Stomach smooth muscle (tissue), 2 donors: ENCODE measurements around the gene CACNA2D4.
"Not testable (repeated sequence)": the region's sequence is repeated elsewhere in the genome, so short reads cannot be mapped to it uniquely, and the experiment has no call there.

Source experiments
- H3K27ac ChIP-seq: one replicate; pipeline ENCODE4 v1.7.0; 2013; ENCODE audit warnings: mild to moderate bottlenecking, low read length, inconsistent platforms
- H3K27me3 ChIP-seq, 2 donors: one replicate each; pipeline ENCODE4 v1.7.0; 2013; ENCODE audit warnings: low read length in 2 of 2; ENCODE audit not compliant: insufficient read depth in 2 of 2, control insufficient read depth in 1 of 2
- H3K36me3 ChIP-seq, 2 donors: one replicate each; pipeline ENCODE4 v1.7.0; 2013; ENCODE audit warnings: low read length in 2 of 2; ENCODE audit not compliant: control insufficient read depth in 2 of 2, insufficient read depth in 2 of 2
- H3K4me1 ChIP-seq: one replicate; pipeline ENCODE4 v1.7.0; 2013; ENCODE audit warnings: low read length; ENCODE audit not compliant: control insufficient read depth, insufficient read depth
- H3K4me3 ChIP-seq, 2 donors: one replicate each; pipeline ENCODE4 v1.7.0; 2013; ENCODE audit warnings: low read length in 2 of 2
- H3K9ac ChIP-seq, 2 donors: one replicate each; pipeline ENCODE4 v1.7.0; 2013; ENCODE audit warnings: low read length in 2 of 2, mild to moderate bottlenecking in 1 of 2
- H3K9me3 ChIP-seq, 2 donors: one replicate each; pipeline ENCODE4 v1.7.0; 2013; ENCODE audit warnings: low read length in 2 of 2; ENCODE audit not compliant: control insufficient read depth in 2 of 2
- donor health status: healthy.
- donor health status: Pancreatic carcinoma.

CACNA2D4 gene

GRCh38 chr12:1820191-1820895, 98.1 kb downstream of the CACNA2D4 start, which contains the start of gene LRTM2:
TSS of gene LRTM2 (plus strand) at chr12:1820565. CDS start at chr12:1828149, 7,584 bp downstream.
- Histone ChIP-seq H3K4me3 (peak within 1 kb of the TSS in 1 of 2 donors; percentile 8), H3K9me3 (no peaks in the 10 kb centered on the region), H3K27me3 (peaks cover 26 to 36% of the 10 kb centered on the region in 2 donors), H3K27ac (no peak within 1 kb of the TSS), H3K36me3 (no peaks in the 10 kb centered on the region), H3K4me1 (peaks cover 3% of the 10 kb centered on the region), H3K9ac (no peak within 1 kb of the TSS)

GRCh38 chr12:1819571-1819970, 98.9 kb downstream of the CACNA2D4 start:
- Histone ChIP-seq H3K36me3 (no peaks in the 10 kb centered on the region), H3K27me3 (peaks cover 26 to 34% of the 10 kb centered on the region in 2 donors), H3K27ac (no peak overlapping the region), H3K4me1 (peaks cover 3% of the 10 kb centered on the region), H3K9me3 (no peaks in the 10 kb centered on the region), H3K4me3 (no peak overlapping the region), H3K9ac (no peak overlapping the region)

- H3K36me3 ChIP-seq: no peaks in the 10 kb centered on the region
- H3K27me3 ChIP-seq: peaks cover 26 to 29% of the 10 kb centered on the region in 2 donors
- H3K27ac ChIP-seq: no peak overlapping the region
- H3K4me1 ChIP-seq: peaks cover 3% of the 10 kb centered on the region
- H3K9me3 ChIP-seq: no peaks in the 10 kb centered on the region
- no peak overlapping the region for H3K9ac ChIP-seq
- H3K4me3 ChIP-seq: no peak overlapping the region
Observed at GRCh38 chr12:1819050-1819449, 99.4 kb downstream of the CACNA2D4 start.

GRCh38 chr12:1817928-1818327, 100.5 kb downstream of the CACNA2D4 start:
- H3K36me3 ChIP-seq, H3K4me3 ChIP-seq, H3K27ac ChIP-seq, H3K9me3 ChIP-seq, H3K4me1 ChIP-seq, H3K9ac ChIP-seq: not testable (repeated sequence)
- H3K27me3 ChIP-seq: peaks cover 23 to 25% of the 10 kb centered on the region in 2 donors

- Histone ChIP-seq H3K9me3 (no peaks in the 10 kb centered on the region), H3K4me3 (no peak overlapping the region), H3K27ac (no peak overlapping the region), H3K4me1 (peaks cover 3% of the 10 kb centered on the region), H3K27me3 (peaks cover 13 to 21% of the 10 kb centered on the region in 2 donors), H3K9ac (no peak overlapping the region), H3K36me3 (no peaks in the 10 kb centered on the region)
Observed at GRCh38 chr12:1816730-1817348, 101.6 kb downstream of the CACNA2D4 start.

- peaks cover 7 to 15% of the 10 kb centered on the region in 2 donors for H3K27me3 ChIP-seq
Observed at GRCh38 chr12:1815814-1816729, 102.4 kb downstream of the CACNA2D4 start.

GRCh38 chr12:1815108-1815507, 103.3 kb downstream of the CACNA2D4 start:
- H3K4me3 ChIP-seq: no peak overlapping the region
- no peak overlapping the region for H3K9ac ChIP-seq
- peaks cover 4 to 7% of the 10 kb centered on the region in 2 donors for H3K27me3 ChIP-seq
- H3K36me3 ChIP-seq: no peaks in the 10 kb centered on the region
- H3K27ac ChIP-seq: no peak overlapping the region
- H3K9me3 ChIP-seq: no peaks in the 10 kb centered on the region
- no peaks in the 10 kb centered on the region for H3K4me1 ChIP-seq

More at GRCh38 chr12:1815814-1816729, 102.4 kb downstream of the CACNA2D4 start:
- Histone ChIP-seq H3K36me3 (no peaks in the 10 kb centered on the region), H3K4me1 (peaks cover 3% of the 10 kb centered on the region), H3K27ac (no peak overlapping the region), H3K9ac (no peak overlapping the region), H3K9me3 (no peaks in the 10 kb centered on the region), H3K4me3 (no peak overlapping the region)

- Histone ChIP-seq H3K27ac (no peak overlapping the region), H3K4me3 (no peak overlapping the region), H3K27me3 (peaks cover 2 to 6% of the 10 kb centered on the region in 2 donors)
Observed at GRCh38 chr12:1814266-1814665, 104.2 kb downstream of the CACNA2D4 start.

GRCh38 chr12:1812650-1813302, 105.7 kb downstream of the CACNA2D4 start:
- Histone ChIP-seq H3K9ac (no peak overlapping the region), H3K36me3 (no peaks in the 10 kb centered on the region), H3K9me3 (no peaks in the 10 kb centered on the region), H3K4me1 (no peaks in the 10 kb centered on the region), H3K4me3 (no peak overlapping the region), H3K27ac (no peak overlapping the region), H3K27me3 (peaks cover 0 to 3% of the 10 kb centered on the region in 2 donors)

More at GRCh38 chr12:1814266-1814665, 104.2 kb downstream of the CACNA2D4 start:
- H3K4me1 ChIP-seq: no peaks in the 10 kb centered on the region
- no peaks in the 10 kb centered on the region for H3K36me3 ChIP-seq
- H3K9ac ChIP-seq: no peak overlapping the region
- no peaks in the 10 kb centered on the region for H3K9me3 ChIP-seq

- no peaks in the 10 kb centered on the region for H3K36me3 ChIP-seq
- no peak overlapping the region for H3K9ac ChIP-seq
- H3K27me3 ChIP-seq: peaks cover 0 to 3% of the 10 kb centered on the region in 2 donors
- no peaks in the 10 kb centered on the region for H3K4me1 ChIP-seq
- H3K27ac ChIP-seq: no peak overlapping the region
- H3K9me3 ChIP-seq: no peaks in the 10 kb centered on the region
- H3K4me3 ChIP-seq: no peak overlapping the region
Observed at GRCh38 chr12:1811948-1812291, 106.5 kb downstream of the CACNA2D4 start.
